ENCODE results near the gene TSC1.

Gene TSC1

GRCh38 chr9:132886334-132886725, 58.1 kb downstream of the TSC1 start:
- CTCF ChIA-PET, result interaction anchor here (0.7 to 2.3 kb wide), 3 partner anchors 16 to 105 kb away, joined by 3 to 9 read pairs (median 3); no protein-coding TSS in a partner anchor

More at GRCh38 chr9:132886334-132886725, 58.1 kb downstream of the TSC1 start:
- TF ChIP-seq ZNF169 (tag by site-specific recombination; IDR thresholded peaks at IDR 0.05) (no peak), ZNF521 (tag by site-specific recombination; IDR thresholded peaks at IDR 0.05) (no peak), GFI1B (tag by site-specific recombination; IDR thresholded peaks at IDR 0.05) (no peak), ZNF548 (tag by site-specific recombination; IDR thresholded peaks at IDR 0.05) (no peak), ZNF626 (tag by site-specific recombination; IDR thresholded peaks at IDR 0.05) (no peak), PBX3 (CRISPR knock-in tag; IDR thresholded peaks at IDR 0.05) (no peak), TCF7L2 (IDR thresholded peaks at IDR 0.05; ENCODE audit: borderline replicate concordance, low read depth, low read length) (no peak), ZNF354C (tag by site-specific recombination; IDR thresholded peaks at IDR 0.05; ENCODE audit: borderline replicate concordance, low read depth) (no peak), SP7 (tag by site-specific recombination; IDR thresholded peaks at IDR 0.05) (no peak), ZNF518A (tag by site-specific recombination; conservative IDR thresholded peaks at IDR 0.05; ENCODE audit: low read depth) (no peak), ZNF10 (tag by site-specific recombination; IDR thresholded peaks at IDR 0.05) (no peak), ZNF280D (tag by site-specific recombination; IDR thresholded peaks at IDR 0.05) (no peak), KLF17 (tag by site-specific recombination; IDR thresholded peaks at IDR 0.05) (no peak), ZNF302 (tag by site-specific recombination; IDR thresholded peaks at IDR 0.05; ENCODE audit: low read depth) (no peak), ZBTB6 (tag by site-specific recombination; IDR thresholded peaks at IDR 0.05) (no peak), ZNF629 (tag by site-specific recombination; IDR thresholded peaks at IDR 0.05) (no peak), ZNF274 (IDR thresholded peaks at IDR 0.05; ENCODE audit: low read length) (no peak), ZNF274 (tag by site-specific recombination; IDR thresholded peaks at IDR 0.05; ENCODE audit: borderline replicate concordance) (no peak), HOXC10 (CRISPR knock-in tag; IDR thresholded peaks at IDR 0.05) (no peak), ZNF791 (tag by site-specific recombination; IDR thresholded peaks at IDR 0.05) (no peak)
- H3K27ac ChIP-seq (ENCODE audit: extremely low read depth, low read depth, low read length), result no peak overlapping the region
- POLR2A ChIA-PET, result no interaction called here
- H3K4me3 ChIP-seq (ENCODE audit: low read depth, low read length), result no peak overlapping the region
- H3K36me3 ChIP-seq (ENCODE audit: control insufficient read depth in 2 of 2, insufficient read depth in 1 of 2, low read length in 2 of 2), result no peaks in the 10 kb centered on the region
- no peaks in the 10 kb centered on the region for H3K9me3 ChIP-seq (ENCODE audit: control insufficient read depth, insufficient read depth, low read depth, low read length)
- no peaks in the 10 kb centered on the region for H3K4me1 ChIP-seq (ENCODE audit: control insufficient read depth, insufficient read depth, low read length)
